Gastroesophageal sphincter (tissue), 2 donors: ENCODE measurements around the gene ISCA2.

ENCODE experiments used
- EP300 ChIP-seq: sonication (generic); formaldehyde crosslinking; IDR thresholded peaks from one replicate; pipeline ENCODE4 v1.6.1; 2017; ENCODE audit warnings: antibody characterized with exemption, mild to moderate bottlenecking
- POLR2A ChIP-seq, 2 donors: fragments of 450-650 bp; IDR thresholded peaks; one replicate each; pipeline ENCODE4 v1.6.1; 2017; ENCODE audit warnings: antibody characterized with exemption in 2 of 2, mild to moderate bottlenecking in 2 of 2, moderate library complexity in 1 of 2

- TF ChIP-seq POLR2A (IDR thresholded peaks at IDR 0.05) (no peak), EP300 (no peak)
Measured at GRCh38 chr14:74546416-74546815, 52.9 kb downstream of the ISCA2 start.
